Erythroblast (primary cell): ENCODE data around the gene FOXF1.

Source experiments
- GATA1 ChIP-seq: IDR thresholded peaks from 2 replicates; pipeline ENCODE4 v1.6.1; 2011; ENCODE audit warnings: low read depth, mild to moderate bottlenecking, control low read depth, low read length, moderate library complexity
- POLR2A ChIP-seq: IDR thresholded peaks from 2 replicates; pipeline ENCODE4 v1.6.1; 2011; ENCODE audit warnings: mild to moderate bottlenecking, low read length

- TF ChIP-seq POLR2A (no peak), GATA1 (no peak)
Observed at GRCh38 chr16:86512301-86512859, 2.1 kb downstream of the FOXF1 start.
